ENCODE data around the gene SPOCK1.

The SPOCK1 gene

GRCh38 chr5:137439645-137440044 lies 59.5 kb downstream of the SPOCK1 start:
- no peak for ATAC-seq

DNA sequence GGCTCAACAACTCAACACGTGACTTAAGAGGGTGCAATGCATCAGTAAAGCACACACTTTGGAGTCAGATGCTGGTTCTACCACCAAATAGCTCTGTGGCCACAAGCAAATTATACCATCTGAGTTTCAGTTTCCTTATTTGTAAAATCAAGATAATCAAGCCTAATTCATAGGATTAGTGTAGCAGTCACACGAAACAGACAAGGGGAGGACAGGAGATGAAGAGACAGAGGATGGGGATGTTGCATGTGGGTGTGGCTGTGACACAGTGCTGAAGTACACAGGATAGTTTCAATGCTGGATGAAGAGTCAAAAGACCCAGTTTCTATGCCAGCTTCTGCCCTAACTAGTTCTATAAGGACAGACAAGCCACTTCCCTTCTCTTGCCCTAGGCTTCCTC lies 60.2 kb downstream of the SPOCK1 start:
- ATAC-seq: no peak

GRCh38 chr5:137437774-137438173 lies 61.4 kb downstream of the SPOCK1 start:
- no peak for ATAC-seq

- ATAC-seq: no peak
Measured at GRCh38 chr5:137433539-137433938, 65.6 kb downstream of the SPOCK1 start.

DNA sequence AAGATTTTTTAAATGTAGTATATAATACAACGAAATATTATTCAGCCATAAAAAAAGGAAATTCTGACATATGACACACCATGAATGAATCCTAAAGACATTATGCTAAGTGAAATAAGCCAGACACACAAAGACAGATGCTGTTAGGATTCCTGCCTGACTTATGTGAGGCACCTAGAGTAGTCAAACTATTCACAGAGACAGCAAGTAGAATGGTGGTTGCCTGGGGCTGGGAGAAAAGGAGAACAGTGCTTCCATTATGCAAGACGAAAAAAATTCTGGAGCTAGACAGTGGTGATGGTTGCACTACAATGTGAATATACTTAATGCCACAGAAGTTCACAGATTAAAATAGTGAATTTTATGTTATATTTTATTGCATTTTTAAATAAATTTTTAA lies 66.8 kb downstream of the SPOCK1 start:
- ATAC-seq: no peak

DNA sequence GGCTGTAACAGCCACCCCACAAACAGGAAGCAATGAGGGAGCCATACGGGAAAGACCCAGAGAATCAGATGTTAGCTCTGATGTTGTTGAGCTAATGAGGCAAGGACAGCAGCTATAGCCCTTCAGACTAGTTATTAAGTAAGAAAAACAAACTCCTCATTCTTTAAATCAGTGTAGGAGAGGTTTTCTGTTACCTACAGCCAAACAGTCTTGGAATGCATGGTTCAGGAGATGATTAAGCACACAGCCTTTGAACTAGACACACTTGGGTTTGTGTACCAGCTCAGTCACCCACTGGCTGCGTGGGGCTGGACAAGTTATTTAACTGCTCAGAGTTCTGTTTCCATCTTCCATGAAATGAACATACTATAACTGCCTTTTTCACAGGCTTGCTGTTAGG lies 68.1 kb downstream of the SPOCK1 start:
- no peak for ATAC-seq

DNA sequence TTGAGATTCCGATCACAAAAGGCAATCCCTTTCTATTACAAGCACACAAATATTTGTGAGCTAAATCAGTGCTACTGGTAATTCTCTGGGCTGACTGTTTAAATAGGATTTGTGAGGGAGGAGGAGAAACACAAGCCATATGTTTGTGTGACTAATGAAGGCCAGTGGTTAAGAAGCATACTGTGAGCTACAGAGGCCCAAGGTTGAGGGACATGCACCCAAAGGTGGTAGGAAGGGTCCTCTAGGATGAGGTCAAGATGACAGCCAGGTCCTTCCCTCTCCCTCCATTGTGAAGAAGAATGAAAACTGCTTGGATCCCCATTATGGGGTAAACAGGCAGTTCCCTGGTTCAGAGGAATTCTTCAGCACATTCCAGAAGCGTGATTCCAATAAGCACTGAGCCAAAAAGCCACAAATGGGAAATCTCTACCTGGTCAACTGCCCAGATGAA lies 83.9 kb downstream of the SPOCK1 start:
- no peak for ATAC-seq

- ATAC-seq: no peak
Measured at GRCh38 chr5:137414112-137414755, 84.9 kb downstream of the SPOCK1 start.

- no peak for ATAC-seq
Measured at GRCh38 chr5:137412136-137412535, 87.0 kb downstream of the SPOCK1 start.

GRCh38 chr5:137410234-137411010 lies 88.7 kb downstream of the SPOCK1 start:
- ATAC-seq: no peak

- ATAC-seq: no peak
Measured at GRCh38 chr5:137409736-137410135, 89.4 kb downstream of the SPOCK1 start.

DNA sequence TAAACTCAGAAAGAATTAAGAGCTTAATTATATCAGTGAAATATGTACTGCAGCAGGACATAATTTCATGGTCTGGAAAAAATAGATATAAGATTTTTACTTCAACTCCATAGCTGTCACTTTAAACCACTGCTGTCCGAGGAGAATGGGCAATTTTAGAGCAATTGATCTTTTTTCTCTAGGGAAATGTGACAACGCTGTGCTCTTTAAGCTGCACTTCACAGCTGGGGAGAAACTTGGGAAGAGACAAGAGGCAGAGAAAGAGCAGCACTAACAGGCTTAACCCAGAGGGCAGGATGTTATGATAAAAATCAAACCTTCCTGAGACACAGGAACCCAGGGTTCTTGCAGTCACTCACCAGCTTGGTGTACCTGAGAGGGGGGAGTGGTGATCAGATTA lies 92.0 kb downstream of the SPOCK1 start:
- ATAC-seq: no peak

GRCh38 chr5:137405393-137405792 lies 93.7 kb downstream of the SPOCK1 start:
- no peak for ATAC-seq

DNA sequence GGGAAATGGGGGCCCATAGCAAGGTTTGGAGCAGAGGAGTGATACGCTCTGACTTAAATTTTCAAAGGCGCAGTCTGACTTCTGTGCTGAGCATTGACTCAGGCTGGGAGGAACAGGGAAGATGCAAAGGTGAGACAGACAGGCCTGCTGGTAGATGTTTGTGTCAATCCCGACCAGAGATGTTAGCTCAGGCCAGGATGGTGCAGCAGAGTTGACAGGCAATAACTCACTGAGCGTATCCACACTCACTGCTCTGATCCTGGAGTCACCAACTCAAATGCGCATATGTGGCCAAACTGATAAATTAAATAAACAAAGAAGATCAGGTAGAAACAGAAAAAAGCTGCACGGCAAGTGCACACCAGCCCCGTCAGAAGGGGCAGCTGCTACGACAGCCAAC lies 95.3 kb downstream of the SPOCK1 start:
- ATAC-seq: no peak

DNA sequence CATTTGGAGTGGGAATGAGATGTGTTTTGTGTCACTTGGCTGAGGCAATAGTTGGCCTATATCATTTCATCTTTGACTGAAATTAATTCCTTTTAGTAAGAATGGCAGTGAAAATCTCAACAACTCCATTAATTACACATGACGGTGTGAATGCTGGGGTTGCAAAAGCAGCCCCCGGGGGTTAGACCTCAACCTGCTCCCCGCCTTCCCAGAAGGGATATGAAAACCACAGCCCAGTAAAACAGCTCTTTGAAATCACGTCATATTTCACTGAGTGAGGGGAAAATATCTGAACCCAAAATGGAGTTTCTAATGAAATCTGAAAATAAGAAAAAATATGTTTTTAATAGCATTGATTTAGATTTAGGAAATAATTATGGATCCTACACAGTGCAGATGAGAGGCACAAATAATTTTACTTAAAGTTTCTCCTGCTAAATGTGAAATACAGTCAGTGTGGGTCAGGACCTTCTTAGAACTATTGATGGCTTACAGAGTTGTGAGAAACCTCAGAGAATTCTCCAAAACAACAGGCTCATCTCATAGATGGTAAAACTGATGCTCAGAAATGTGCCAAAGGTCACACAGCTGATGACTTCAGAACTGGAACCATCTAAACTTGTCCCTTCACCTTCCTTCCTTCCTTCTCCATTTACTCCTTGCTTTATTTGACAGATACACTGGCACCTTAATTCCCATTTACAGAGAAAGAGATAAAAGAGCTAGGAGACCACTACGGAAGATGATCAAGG lies 96.5 kb downstream of the SPOCK1 start:
- no peak for ATAC-seq

- no peak for ATAC-seq
Measured at GRCh38 chr5:137401946-137402345, 97.2 kb downstream of the SPOCK1 start.

DNA sequence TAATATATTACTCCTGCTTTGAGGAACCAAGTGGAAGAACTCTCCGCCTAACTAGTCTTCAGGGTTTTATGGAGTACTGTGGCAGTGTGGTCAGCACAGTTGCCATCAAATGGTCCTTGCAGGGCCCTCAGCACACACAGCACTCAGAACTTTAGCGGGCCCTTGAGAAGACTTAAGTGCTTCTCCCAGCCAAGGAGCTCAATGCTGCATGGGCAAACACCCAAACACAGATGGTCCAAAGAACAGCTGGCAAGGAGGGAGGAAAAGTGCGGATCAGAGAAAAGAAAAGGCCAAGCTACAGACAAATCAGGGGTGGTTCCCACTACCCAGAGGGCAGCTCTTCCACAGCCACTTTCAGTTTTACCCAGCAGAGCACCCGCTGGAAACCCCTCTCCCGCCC lies 98.6 kb downstream of the SPOCK1 start:
- no peak for ATAC-seq

- no peak for ATAC-seq
Measured at GRCh38 chr5:137399911-137400310, 99.2 kb downstream of the SPOCK1 start.

DNA sequence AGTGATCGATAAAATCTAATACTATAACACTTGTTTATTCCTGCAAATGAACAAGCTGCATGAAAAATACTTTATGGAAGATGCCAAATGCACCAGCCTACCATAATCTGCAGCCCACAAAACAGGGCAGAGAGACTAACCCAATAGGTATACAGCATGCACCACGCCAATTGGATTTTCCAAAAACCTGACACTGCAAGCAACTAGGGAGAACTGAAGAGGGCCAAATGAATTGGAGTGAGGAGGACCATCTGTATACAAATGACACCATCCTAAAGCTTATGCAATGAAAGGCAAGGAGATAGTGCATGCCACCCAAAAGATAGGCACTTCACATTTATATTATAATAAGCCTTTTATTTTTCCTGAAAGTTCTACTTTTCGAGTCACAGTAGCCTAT lies 100.4 kb downstream of the SPOCK1 start:
- ATAC-seq: no peak

DNA sequence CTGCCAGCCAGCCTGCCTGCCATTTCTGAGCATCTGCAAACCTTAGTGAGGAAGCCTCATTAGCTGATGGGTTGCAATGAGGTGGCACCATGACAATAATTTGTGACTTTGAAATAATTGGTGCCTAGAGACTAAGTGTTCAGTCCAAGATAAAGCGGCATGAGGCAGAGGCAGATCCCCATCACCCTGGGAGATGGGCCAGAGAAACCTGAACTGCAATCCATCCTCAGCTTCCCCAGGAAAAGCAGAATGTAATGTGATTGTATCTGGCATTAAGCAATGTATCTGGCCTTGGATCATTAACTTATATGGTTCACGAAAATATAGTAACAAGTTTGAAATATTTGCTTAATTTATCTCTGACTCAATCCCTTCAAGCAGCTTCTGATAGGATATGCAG lies 101.0 kb downstream of the SPOCK1 start:
- ATAC-seq: no peak

DNA sequence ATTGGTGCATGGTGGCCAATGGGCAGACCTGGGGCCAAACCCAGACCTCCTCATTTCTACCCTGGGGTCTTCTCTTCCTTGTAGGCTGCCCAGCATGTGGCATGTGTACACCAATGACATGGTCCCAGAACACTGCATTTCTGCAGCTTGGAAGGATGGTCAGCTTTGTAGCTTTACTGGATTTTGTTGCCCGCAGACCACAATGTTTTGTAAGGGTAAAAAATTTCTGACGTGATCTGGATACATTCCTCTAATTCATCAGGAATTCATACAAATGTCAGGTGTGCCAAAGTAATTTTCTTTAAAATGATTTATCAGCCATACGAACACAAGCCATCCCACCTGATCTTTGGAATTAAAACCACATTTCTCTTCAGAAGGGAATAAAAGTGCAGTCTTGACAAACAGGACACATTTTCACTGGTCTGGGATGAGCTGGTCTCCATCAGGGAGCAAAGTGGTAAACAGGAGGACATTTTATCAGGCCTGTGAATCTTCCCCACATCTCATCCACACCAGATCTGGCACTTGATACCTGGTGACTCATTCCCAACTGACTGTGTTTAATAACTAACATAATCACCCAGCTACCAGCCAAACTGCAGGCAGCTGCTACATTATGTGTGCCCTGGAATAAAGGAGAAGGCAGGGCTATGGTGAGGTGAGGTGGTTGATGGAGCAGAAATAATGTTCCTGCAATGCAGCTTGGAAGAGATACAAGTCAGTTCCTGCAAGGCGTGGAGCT lies 103.9 kb downstream of the SPOCK1 start:
- ATAC-seq: no peak

DNA sequence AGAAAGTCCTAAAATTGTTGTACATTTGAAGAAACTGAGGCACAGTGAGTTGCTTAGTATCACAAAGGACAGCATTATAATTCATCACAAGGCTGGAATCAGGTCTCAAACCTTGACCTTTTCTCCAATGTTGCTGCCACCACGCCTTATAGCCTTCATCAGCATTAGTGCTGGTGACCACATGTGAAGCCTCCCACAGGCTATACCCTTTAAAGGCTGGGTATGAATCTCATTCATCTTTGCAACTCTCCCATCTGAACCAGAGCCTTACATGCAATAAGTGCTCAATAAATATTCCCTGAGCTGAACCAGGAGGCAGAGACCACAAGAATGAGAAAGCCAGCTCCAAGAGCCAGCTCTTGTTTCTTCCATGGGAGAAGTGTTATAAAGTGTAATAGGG lies 104.7 kb downstream of the SPOCK1 start:
- no peak for ATAC-seq
